Measurements from ENCODE around the gene GP1BA. TPM values are rescaled to one million over a fixed set of nuclear protein-coding genes. Genes with fewer than 3 reads are reported as not detected.

The GP1BA gene
- total RNA-seq, 1 experiment from 2014 or later: 0.15 TPM

DNA sequence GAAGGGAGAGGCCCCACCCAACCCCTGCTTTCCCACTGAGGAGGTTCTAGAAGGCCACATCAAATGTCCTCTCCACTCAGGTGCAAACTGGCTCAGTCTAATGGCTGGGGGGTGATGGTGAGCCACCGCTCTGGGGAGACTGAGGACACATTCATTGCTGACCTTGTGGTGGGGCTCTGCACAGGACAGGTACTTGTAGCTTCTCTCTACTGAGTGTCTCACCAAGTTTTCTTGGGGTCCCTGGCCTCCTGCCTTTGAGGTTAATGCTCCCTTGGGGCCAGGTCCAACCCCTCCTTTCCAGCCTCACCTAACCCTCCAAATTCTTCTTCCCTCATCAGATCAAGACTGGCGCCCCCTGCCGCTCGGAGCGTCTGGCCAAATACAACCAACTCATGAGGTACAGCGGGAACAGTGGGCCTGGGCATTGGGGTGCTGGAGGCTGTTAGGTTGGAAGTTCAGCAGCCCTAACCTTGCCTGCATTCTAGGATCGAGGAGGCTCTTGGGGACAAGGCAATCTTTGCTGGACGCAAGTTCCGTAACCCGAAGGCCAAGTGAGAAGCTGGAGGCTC is 24.5 kb downstream of the GP1BA start:
- DNase-seq (ENCODE audit: low read depth, low spot score) (no peak), ATAC-seq (no peak)
- no peaks in the 10 kb centered on the region for H3K27me3 ChIP-seq (ENCODE audit: control insufficient read depth, insufficient read depth, low read length)
- intact Hi-C loops (cut with micrococcal nuclease; ENCODE audit: unreplicated experiment): no loop called here
- TF ChIP-seq POLR2AphosphoS5 (IDR thresholded peaks at IDR 0.05; ENCODE audit: low read depth, low read length) (no peak), SIN3A (IDR thresholded peaks at IDR 0.05; ENCODE audit: borderline replicate concordance, insufficient read depth, low read depth, low read length) (no peak), TCF7L2 (IDR thresholded peaks at IDR 0.05; ENCODE audit: low read depth, low read length) (no peak)
- TF ChIP-seq, protein P1, sequence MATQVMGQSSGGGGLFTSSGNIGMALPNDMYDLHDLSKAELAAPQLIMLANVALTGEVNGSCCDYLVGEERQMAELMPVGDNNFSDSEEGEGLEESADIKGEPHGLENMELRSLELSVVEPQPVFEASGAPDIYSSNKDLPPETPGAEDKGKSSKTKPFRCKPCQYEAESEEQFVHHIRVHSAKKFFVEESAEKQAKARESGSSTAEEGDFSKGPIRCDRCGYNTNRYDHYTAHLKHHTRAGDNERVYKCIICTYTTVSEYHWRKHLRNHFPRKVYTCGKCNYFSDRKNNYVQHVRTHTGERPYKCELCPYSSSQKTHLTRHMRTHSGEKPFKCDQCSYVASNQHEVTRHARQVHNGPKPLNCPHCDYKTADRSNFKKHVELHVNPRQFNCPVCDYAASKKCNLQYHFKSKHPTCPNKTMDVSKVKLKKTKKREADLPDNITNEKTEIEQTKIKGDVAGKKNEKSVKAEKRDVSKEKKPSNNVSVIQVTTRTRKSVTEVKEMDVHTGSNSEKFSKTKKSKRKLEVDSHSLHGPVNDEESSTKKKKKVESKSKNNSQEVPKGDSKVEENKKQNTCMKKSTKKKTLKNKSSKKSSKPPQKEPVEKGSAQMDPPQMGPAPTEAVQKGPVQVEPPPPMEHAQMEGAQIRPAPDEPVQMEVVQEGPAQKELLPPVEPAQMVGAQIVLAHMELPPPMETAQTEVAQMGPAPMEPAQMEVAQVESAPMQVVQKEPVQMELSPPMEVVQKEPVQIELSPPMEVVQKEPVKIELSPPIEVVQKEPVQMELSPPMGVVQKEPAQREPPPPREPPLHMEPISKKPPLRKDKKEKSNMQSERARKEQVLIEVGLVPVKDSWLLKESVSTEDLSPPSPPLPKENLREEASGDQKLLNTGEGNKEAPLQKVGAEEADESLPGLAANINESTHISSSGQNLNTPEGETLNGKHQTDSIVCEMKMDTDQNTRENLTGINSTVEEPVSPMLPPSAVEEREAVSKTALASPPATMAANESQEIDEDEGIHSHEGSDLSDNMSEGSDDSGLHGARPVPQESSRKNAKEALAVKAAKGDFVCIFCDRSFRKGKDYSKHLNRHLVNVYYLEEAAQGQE (IDR thresholded peaks at IDR 0.05; ENCODE audit: insufficient read depth in 1 of 2, low read depth in 2 of 2, low read length in 1 of 2): no peak
- TF ChIP-seq, protein P2, sequence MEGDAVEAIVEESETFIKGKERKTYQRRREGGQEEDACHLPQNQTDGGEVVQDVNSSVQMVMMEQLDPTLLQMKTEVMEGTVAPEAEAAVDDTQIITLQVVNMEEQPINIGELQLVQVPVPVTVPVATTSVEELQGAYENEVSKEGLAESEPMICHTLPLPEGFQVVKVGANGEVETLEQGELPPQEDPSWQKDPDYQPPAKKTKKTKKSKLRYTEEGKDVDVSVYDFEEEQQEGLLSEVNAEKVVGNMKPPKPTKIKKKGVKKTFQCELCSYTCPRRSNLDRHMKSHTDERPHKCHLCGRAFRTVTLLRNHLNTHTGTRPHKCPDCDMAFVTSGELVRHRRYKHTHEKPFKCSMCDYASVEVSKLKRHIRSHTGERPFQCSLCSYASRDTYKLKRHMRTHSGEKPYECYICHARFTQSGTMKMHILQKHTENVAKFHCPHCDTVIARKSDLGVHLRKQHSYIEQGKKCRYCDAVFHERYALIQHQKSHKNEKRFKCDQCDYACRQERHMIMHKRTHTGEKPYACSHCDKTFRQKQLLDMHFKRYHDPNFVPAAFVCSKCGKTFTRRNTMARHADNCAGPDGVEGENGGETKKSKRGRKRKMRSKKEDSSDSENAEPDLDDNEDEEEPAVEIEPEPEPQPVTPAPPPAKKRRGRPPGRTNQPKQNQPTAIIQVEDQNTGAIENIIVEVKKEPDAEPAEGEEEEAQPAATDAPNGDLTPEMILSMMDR (IDR thresholded peaks at IDR 0.05): no peak
- H3K4me1 ChIP-seq (ENCODE audit: control insufficient read depth, insufficient read depth, low read length): peaks cover 3% of the 10 kb centered on the region; the same call in 1 of the 2 replicates
- in situ Hi-C loops (cut with HindIII; ENCODE audit: low pct_unique_long_range_greater_than_20kb, low sequenced_read_pairs): no loop called here
- CTCF ChIA-PET: no interaction called here
- H3K27ac ChIP-seq (ENCODE audit: low read length): no peak overlapping the region
- no peaks in the 10 kb centered on the region for H3K36me3 ChIP-seq (ENCODE audit: control insufficient read depth, insufficient read depth, low read length)
- POLR2A ChIA-PET: no interaction called here
- H3K4me3 ChIP-seq (ENCODE audit: low read depth in 2 of 2, low read length in 2 of 2): no peak overlapping the region
- no peaks in the 10 kb centered on the region for H3K9me3 ChIP-seq (ENCODE audit: control insufficient read depth, insufficient read depth, low read depth, low read length)
- no TSS peak for BruUV-seq (replicated peaks)

GRCh38 chr17:4958102-4958501 is 26.0 kb downstream of the GP1BA start:
- Histone ChIP-seq H3K4me3 (ENCODE audit: low read depth in 2 of 2, low read length in 2 of 2) (no peak overlapping the region), H3K9me3 (ENCODE audit: control insufficient read depth, insufficient read depth, low read depth, low read length) (no peaks in the 10 kb centered on the region), H3K27ac (ENCODE audit: low read length) (no peak overlapping the region), H3K27me3 (ENCODE audit: control insufficient read depth, insufficient read depth, low read length) (no peaks in the 10 kb centered on the region), H3K4me1 (ENCODE audit: control insufficient read depth, insufficient read depth, low read length) (no peaks in the 10 kb centered on the region), H3K36me3 (ENCODE audit: control insufficient read depth, insufficient read depth, low read length) (no peaks in the 10 kb centered on the region)
- DNase-seq (ENCODE audit: low read depth, low spot score): no peak
- BruUV-seq (replicated peaks): no TSS peak
- ChIA-PET CTCF (no interaction called here), POLR2A (no interaction called here)
- ATAC-seq: no peak
- in situ Hi-C loops (cut with HindIII; ENCODE audit: low pct_unique_long_range_greater_than_20kb, low sequenced_read_pairs) (no loop called here), intact Hi-C loops (cut with micrococcal nuclease; ENCODE audit: unreplicated experiment) (no loop called here)
- TF ChIP-seq TCF7L2 (IDR thresholded peaks at IDR 0.05; ENCODE audit: low read depth, low read length) (no peak), POLR2AphosphoS5 (IDR thresholded peaks at IDR 0.05; ENCODE audit: low read depth, low read length) (no peak), SIN3A (IDR thresholded peaks at IDR 0.05; ENCODE audit: borderline replicate concordance, insufficient read depth, low read depth, low read length) (no peak)
- TF ChIP-seq, protein P1 (IDR thresholded peaks at IDR 0.05; ENCODE audit: insufficient read depth in 1 of 2, low read depth in 2 of 2, low read length in 1 of 2): no peak
- TF ChIP-seq, protein P2 (IDR thresholded peaks at IDR 0.05): no peak
